OCI-LY7 (cell line): Measurements from ENCODE around the gene ADAMTS20. TPM values are rescaled to one million over a fixed set of nuclear protein-coding genes. Genes with fewer than 3 reads are reported as not detected.
"Not testable (repeated sequence)": the region's sequence is repeated elsewhere in the genome, so short reads cannot be mapped to it uniquely, and the experiment has no call there.

Experiments used
- BruUV-seq: library from RNA; stranded (reverse); fragments of 400-500 nt; replicated peaks from 2 replicates; lab custom pipeline; 2021; lab: Mats Ljungman, UMichigan
- CTCF ChIA-PET: fragments of 300-600 bp; sonication (Branson Sonifier 250); formaldehyde crosslinking; loops from one replicate; lab custom pipeline; 2022; ENCODE audit warnings: antibody characterized with exemption; ENCODE audit not compliant: unreplicated experiment; lab: Charles Lee
- POLR2A ChIA-PET: fragments of 300-600 bp; sonication (Branson Sonifier 250); formaldehyde crosslinking; loops from one replicate; lab custom pipeline; 2022; ENCODE audit warnings: antibody characterized with exemption; lab: Charles Lee
- DNase-seq: peaks from one replicate; pipeline ENCODE4 v3.0.0-alpha.2; 2015; ENCODE audit warnings: low spot score
- H2AFZ ChIP-seq: fragments of 200-600 bp; sonication (generic), shearing (Covaris generic); 2 replicates; pipeline ENCODE4 v1.6.1; 2014; ENCODE audit warnings: mild to moderate bottlenecking, antibody characterized with exemption, low read length, moderate library complexity
- H3K27ac ChIP-seq: fragments of 200-600 bp; sonication (generic); 2 replicates; pipeline ENCODE4 v1.5.1; 2014; ENCODE audit warnings: mixed run types, low read depth, mild to moderate bottlenecking, moderate library complexity, low read length, inconsistent platforms; ENCODE audit not compliant: poor library complexity, severe bottlenecking
- H3K36me3 ChIP-seq: fragments of 200-600 bp; sonication (generic); 2 replicates; pipeline ENCODE4 v1.6.1; 2014; ENCODE audit warnings: mild to moderate bottlenecking, antibody characterized with exemption, low read length, moderate library complexity, mixed read lengths; ENCODE audit not compliant: insufficient read depth
- H3K4me1 ChIP-seq: fragments of 200-600 bp; sonication (generic); 2 replicates; pipeline ENCODE4 v1.5.1; 2014; ENCODE audit warnings: mild to moderate bottlenecking, low read length; ENCODE audit not compliant: insufficient read depth, poor library complexity, severe bottlenecking
- H3K4me2 ChIP-seq: fragments of 200-600 bp; sonication (generic); 2 replicates; pipeline ENCODE4 v1.6.1; 2014; ENCODE audit warnings: mild to moderate bottlenecking, low read length
- H3K4me3 ChIP-seq: fragments of 200-600 bp; sonication (generic); 2 replicates; pipeline ENCODE4 v1.5.1; 2014; ENCODE audit warnings: mild to moderate bottlenecking, low read depth, low read length; ENCODE audit not compliant: poor library complexity, severe bottlenecking
- H3K79me2 ChIP-seq: fragments of 200-600 bp; sonication (generic); 2 replicates; pipeline ENCODE4 v1.6.1; 2016; ENCODE audit warnings: low read depth, mild to moderate bottlenecking, low read length, moderate library complexity, mixed read lengths; ENCODE audit not compliant: insufficient read depth
- H3K9me2 ChIP-seq: fragments of 200-600 bp; sonication (generic); 2 replicates; pipeline ENCODE4 v1.6.1; 2016; ENCODE audit warnings: mild to moderate bottlenecking, low read length, mixed read lengths; ENCODE audit not compliant: insufficient read depth
- H3K9me3 ChIP-seq: fragments of 200-600 bp; sonication (generic); 2 replicates; pipeline ENCODE4 v1.6.1; 2014; ENCODE audit warnings: mild to moderate bottlenecking, mixed run types, low read length, mixed read lengths
- H4K20me1 ChIP-seq: fragments of 200-600 bp; sonication (generic); 2 replicates; pipeline ENCODE4 v1.6.1; 2014; ENCODE audit warnings: mild to moderate bottlenecking, antibody characterized with exemption, low read length, moderate library complexity, mixed read lengths; ENCODE audit not compliant: insufficient read depth
- CTCF ChIP-seq: fragments of 200-600 bp; sonication (generic); conservative IDR thresholded peaks from 2 replicates; pipeline ENCODE4 v1.5.1; 2014; ENCODE audit warnings: mild to moderate bottlenecking, antibody characterized with exemption, low read length, moderate library complexity, mixed read lengths
- EZH2phosphoT487 ChIP-seq: fragments of 200-600 bp; sonication (generic); IDR thresholded peaks from 2 replicates; pipeline ENCODE4 v1.6.1; 2018; ENCODE audit warnings: low read depth, borderline replicate concordance, mild to moderate bottlenecking, mixed run types, antibody characterized with exemption, low read length, moderate library complexity, mixed read lengths
- intact Hi-C: fragments of 100-400 bp; cut with micrococcal nuclease; formaldehyde crosslinking; loops from one replicate; pipeline ENCODE4 v1.10.0; 2022; ENCODE audit not compliant: unreplicated experiment
- total RNA-seq, 2 experiments: library from RNA; depleted of rRNA in 1 of 2; stranded (reverse); fragments of >200 nt in 1 of 2; shearing (Covaris generic) in 1 of 2; gene quantifications; 2 replicates each; pipeline ENCODE4 v1.2.3, GENCODE V29; 2014 to 2022

Gene ADAMTS20
- total RNA-seq, 2 experiments from 2014 or later, result not detected

- Histone ChIP-seq H2AFZ (no peak overlapping the region), H3K9me3 (no peaks in the 10 kb centered on the region), H4K20me1 (no peaks in the 10 kb centered on the region), H3K27ac (no peak overlapping the region), H3K9me2 (no peaks in the 10 kb centered on the region; the same call in 1 of the 2 replicates), H3K4me3 (no peak overlapping the region), H3K36me3 (no peaks in the 10 kb centered on the region), H3K4me2 (no peak overlapping the region), H3K79me2 (no peaks in the 10 kb centered on the region), H3K4me1 (no peaks in the 10 kb centered on the region)
- TF ChIP-seq EZH2phosphoT487 (no peak), CTCF (no peak)
- POLR2A ChIA-PET, result no interaction called here
- CTCF ChIA-PET, result no interaction called here
- intact Hi-C loops, result no loop called here
- BruUV-seq, result no TSS peak
- no peak for DNase-seq
Measured at GRCh38 chr12:43348221-43348620, 203.8 kb downstream of the ADAMTS20 start.

DNA sequence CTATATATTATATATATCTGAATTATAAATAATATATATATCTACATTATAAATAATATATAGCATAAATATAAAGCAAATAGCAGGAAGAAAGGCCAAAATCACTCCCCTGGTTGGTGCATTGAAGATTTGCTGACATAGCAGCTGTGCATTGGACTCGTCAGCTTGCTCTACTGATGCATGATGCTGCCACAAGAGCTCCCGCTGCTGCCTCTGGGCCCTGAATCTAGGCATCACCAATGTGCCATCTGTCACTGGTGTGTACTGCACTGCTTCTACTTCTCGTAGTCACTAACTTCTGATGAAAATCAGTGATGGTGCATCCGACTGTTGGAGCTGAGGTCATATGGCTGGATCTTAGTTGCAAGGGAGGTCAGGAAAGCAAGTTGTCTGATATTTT lies 205.0 kb downstream of the ADAMTS20 start:
- no peak for TF ChIP-seq EZH2phosphoT487
- no peak for TF ChIP-seq CTCF
- Histone ChIP-seq H4K20me1 (no peaks in the 10 kb centered on the region), H3K4me1 (no peaks in the 10 kb centered on the region), H3K79me2 (no peaks in the 10 kb centered on the region), H3K4me2 (no peak overlapping the region), H3K36me3 (no peaks in the 10 kb centered on the region), H3K9me3 (no peaks in the 10 kb centered on the region), H3K27ac (no peak overlapping the region), H3K4me3 (no peak overlapping the region), H2AFZ (no peak overlapping the region), H3K9me2 (no peaks in the 10 kb centered on the region; the same call in 1 of the 2 replicates)
- no TSS peak for BruUV-seq
- DNase-seq, result no peak
- CTCF ChIA-PET, result no interaction called here
- intact Hi-C loops, result no loop called here
- POLR2A ChIA-PET, result no interaction called here

- Histone ChIP-seq H3K4me2 (no peak overlapping the region), H3K79me2 (no peaks in the 10 kb centered on the region), H4K20me1 (no peaks in the 10 kb centered on the region), H3K4me1 (no peaks in the 10 kb centered on the region), H3K4me3 (no peak overlapping the region), H3K27ac (no peak overlapping the region), H2AFZ (no peak overlapping the region), H3K36me3 (no peaks in the 10 kb centered on the region), H3K9me3 (no peaks in the 10 kb centered on the region), H3K9me2 (no peaks in the 10 kb centered on the region; the same call in 1 of the 2 replicates)
- TF ChIP-seq CTCF, result no peak
- TF ChIP-seq EZH2phosphoT487, result no peak
- DNase-seq, result peak; percentile 1
- BruUV-seq, result no TSS peak
- intact Hi-C loops, result no loop called here
- ChIA-PET CTCF (no interaction called here), POLR2A (no interaction called here)
Measured at GRCh38 chr12:43345023-43345422, 207.0 kb downstream of the ADAMTS20 start.

- H3K36me3 ChIP-seq, BruUV-seq, CTCF ChIA-PET, H3K4me3 ChIP-seq, POLR2A ChIA-PET, H4K20me1 ChIP-seq, H3K9me2 ChIP-seq, H3K4me1 ChIP-seq, H3K9me3 ChIP-seq, H3K27ac ChIP-seq, intact Hi-C loops, DNase-seq, H3K79me2 ChIP-seq, H2AFZ ChIP-seq, H3K4me2 ChIP-seq: not testable (repeated sequence)
Measured at GRCh38 chr12:43341785-43342313, 210.2 kb downstream of the ADAMTS20 start.
